Measurements from ENCODE around the gene PLEKHH3. TPM values are rescaled to one million over a fixed set of nuclear protein-coding genes. Genes with fewer than 3 reads are reported as not detected.

Gene PLEKHH3
- total RNA-seq, 1 experiment from 2014 or later, result 21.4 TPM

- WGBS (ENCODE audit: extremely low coverage, insufficient read length, low lambda C conversion rate), result no CpG with 5 or more reads among the region's 27 CpGs
- Histone ChIP-seq H3K4me1 (ENCODE audit: insufficient read depth, low read length) (peaks cover 3% of the 10 kb centered on the region; the same call in 1 of the 2 replicates), H4K8ac (replicated peaks; ENCODE audit: insufficient read length, low read depth, low read length) (no peak overlapping the region)
These were observed 1.3 kb downstream of the PLEKHH3 start for GRCh38 chr17:42675348-42675964.

More at GRCh38 chr17:42675348-42675964, 1.3 kb downstream of the PLEKHH3 start:
- H2BK120ac ChIP-seq (ENCODE audit: low read depth, low read length, poor library complexity, severe bottlenecking), result no peak overlapping the region
- no peak overlapping the region for H4K5ac ChIP-seq (ENCODE audit: insufficient read length, low read depth, low read length)
- no peak overlapping the region for H3T11ph ChIP-seq (ENCODE audit: low read length)
- H2AK5ac ChIP-seq (ENCODE audit: insufficient read length, low read length), result no peak overlapping the region
- no peak overlapping the region for H3K9ac ChIP-seq (ENCODE audit: extremely low read depth, insufficient read length, low read length)
- H4K20me1 ChIP-seq (ENCODE audit: control insufficient read depth, insufficient read depth, insufficient read length), result no peaks in the 10 kb centered on the region
- peaks cover 26 to 41% of the 10 kb centered on the region in 2 experiments for H3K4me1 Mint-ChIP-seq
- H4K91ac ChIP-seq (ENCODE audit: insufficient read length, low read depth, low read length), result no peak overlapping the region
- no peaks in the 10 kb centered on the region for H3K79me1 ChIP-seq (ENCODE audit: insufficient read depth, low read depth, low read length, poor library complexity, severe bottlenecking)
- H3K4me3 Mint-ChIP-seq, result peak overlapping the region; percentile 82 to 92
- no peak overlapping the region for H3K56ac ChIP-seq (ENCODE audit: insufficient read length, low read depth, low read length)
- no peaks in the 10 kb centered on the region; the same call in 1 of the 2 replicates for H3K79me2 ChIP-seq (ENCODE audit: insufficient read depth, low read length)
- no peak overlapping the region for H3K4ac ChIP-seq (ENCODE audit: low read depth, low read length)
- no peak overlapping the region for H2BK20ac ChIP-seq (ENCODE audit: low read depth, low read length, poor library complexity, severe bottlenecking)
- no peak overlapping the region for H2BK5ac ChIP-seq (ENCODE audit: insufficient read length, low read length)
- H3K14ac ChIP-seq (ENCODE audit: insufficient read depth, low read length), result no peak overlapping the region
- H2AFZ ChIP-seq (ENCODE audit: low read length), result no peak overlapping the region
- peak overlapping the region; percentile 80 for H3K4me2 ChIP-seq (ENCODE audit: insufficient read depth, insufficient read length, low read length)
- H3K9me3 ChIP-seq (ENCODE audit: control insufficient read depth, low read depth, low read length), result no peaks in the 10 kb centered on the region
- H3K23me2 ChIP-seq (ENCODE audit: insufficient read length, low read depth, low read length, poor library complexity, severe bottlenecking), result peaks cover 25% of the 10 kb centered on the region
- no peaks in the 10 kb centered on the region for H3K27me3 ChIP-seq (ENCODE audit: insufficient read depth, low read length)
- DNase-seq, result peak; percentile 38
- H3K27ac ChIP-seq (ENCODE audit: insufficient read length, low read depth, low read length), result no peak overlapping the region
- H2BK15ac ChIP-seq (ENCODE audit: low read depth, low read length), result no peak overlapping the region
- peaks cover 8% of the 10 kb centered on the region for H3K27me3 Mint-ChIP-seq (ENCODE audit: low read depth)
- H2BK12ac ChIP-seq (ENCODE audit: insufficient read length, low read depth, low read length), result no peak overlapping the region
- TF ChIP-seq CTCF (conservative IDR thresholded peaks at IDR 0.05), result no peak
- no peak overlapping the region for H3K23ac ChIP-seq (ENCODE audit: insufficient read length, low read depth, low read length)
- H3K27ac Mint-ChIP-seq, result no peak overlapping the region; a peak in 1 of 7 replicates
- no peak overlapping the region for H3K18ac ChIP-seq (ENCODE audit: insufficient read length, low read depth, low read length)
- no peaks in the 10 kb centered on the region for H3K9me3 Mint-ChIP-seq
- H3K36me3 Mint-ChIP-seq (ENCODE audit: insufficient read depth in 1 of 3, low read depth in 3 of 3), result peaks cover 6 to 14% (median 11%) of the 10 kb centered on the region in 3 experiments; a peak in 6 of 7 replicates
